Activated CD8-positive, alpha-beta T cell treated with anti-CD3 and anti-CD28 coated beads, Interleukin-2, amount 10 ng/mL, durations not matched to agents 7 days and 5 days (primary cell): Measurements from ENCODE around the gene RABEP2. TPM values are rescaled to one million over a fixed set of nuclear protein-coding genes. Genes with fewer than 3 reads are reported as not detected.
"Not testable (repeated sequence)": the region's sequence is repeated elsewhere in the genome, so short reads cannot be mapped to it uniquely, and the experiment has no call there.

Experiments used
- ATAC-seq: fragments of 150-1000 bp; cut with Tn5 transposase; one replicate; pipeline ENCODE4 v1.10.0; 2021; ENCODE audit warnings: moderate library complexity
- CTCF ChIA-PET: fragments of 350-600 bp; sonication (Branson Sonifier 250); formaldehyde crosslinking; loops from one replicate; lab custom pipeline; 2021; ENCODE audit warnings: antibody characterized with exemption; lab: Charles Lee
- POLR2A ChIA-PET: fragments of 350-600 bp; sonication (Branson Sonifier 250); formaldehyde crosslinking; loops from one replicate; lab custom pipeline; 2021; ENCODE audit warnings: antibody characterized with exemption; lab: Charles Lee
- DNase-seq: peaks from one replicate; pipeline ENCODE4 v3.0.0-alpha.2; 2020
- H3K27ac Mint-ChIP-seq: one replicate; pipeline ENCODE4 v1.8.0; 2021; ENCODE audit warnings: mild to moderate bottlenecking, mixed read lengths
- H3K27me3 Mint-ChIP-seq: one replicate; pipeline ENCODE4 v1.8.0; 2021; ENCODE audit warnings: low read depth, mixed read lengths
- H3K36me3 Mint-ChIP-seq: one replicate; pipeline ENCODE4 v1.8.0; 2021; ENCODE audit warnings: low read depth, mixed read lengths
- H3K4me1 Mint-ChIP-seq: one replicate; pipeline ENCODE4 v1.8.0; 2021; ENCODE audit warnings: low read depth, mixed read lengths
- H3K4me3 Mint-ChIP-seq: one replicate; pipeline ENCODE4 v1.8.0; 2021; ENCODE audit warnings: mild to moderate bottlenecking, mixed read lengths
- H3K9me3 Mint-ChIP-seq: one replicate; pipeline ENCODE4 v1.8.0; 2022; ENCODE audit warnings: mixed read lengths; ENCODE audit not compliant: insufficient read depth
- total RNA-seq, 2 experiments: library from RNA; stranded (reverse); gene quantifications; one replicate each; pipeline ENCODE4 v1.2.3, GENCODE V29; 2021

The RABEP2 gene
- 10 to 100 TPM; 22.5 to 23.2 TPM for total RNA-seq

- H3K27me3 Mint-ChIP-seq, result no peaks in the 10 kb centered on the region
These were observed at the start of gene RABEP2 for GRCh38 chr16:28924762-28925385. RABEP2 (minus strand) TSS chr16:28925238; CDS start chr16:28925163, 75 bp downstream.

GRCh38 chr16:28974437-28975157, 49.6 kb upstream of the RABEP2 start, which contains the start of gene SPNS1:
SPNS1 (plus strand) TSS chr16:28974778; CDS start chr16:28975152, 374 bp downstream.
- Mint-ChIP-seq H3K27me3 (no peaks in the 10 kb centered on the region), H3K4me3 (peak within 1 kb of the TSS; percentile 98), H3K36me3 (peaks cover 19% of the 10 kb centered on the region), H3K27ac (peak within 1 kb of the TSS; percentile 97), H3K9me3 (no peaks in the 10 kb centered on the region), H3K4me1 (peaks cover 35% of the 10 kb centered on the region)
- ChIA-PET CTCF (interaction anchor here (0.6 to 2.0 kb wide), 11 partner anchors 9 to 101 kb away, joined by 3 to 14 read pairs (median 4); partner anchors contain the start of gene LAT), POLR2A (interaction anchor here (0.9 to 3.1 kb wide), 9 partner anchors 9 to 100 kb away, joined by 3 to 12 read pairs (median 6); partner anchors contain the start of gene LAT)
- ATAC-seq, result peak; percentile 96
- peak; percentile 97 for DNase-seq

More at GRCh38 chr16:28924762-28925385, at the start of gene RABEP2:
- ChIA-PET POLR2A (interaction anchor here (0.5 to 1.7 kb wide), 6 partner anchors 8 to 888 kb away, joined by 3 to 4 read pairs (median 3); partner anchors contain the start of gene NFATC2IP), CTCF (interaction anchor here (1.4 to 9.0 kb wide), 3 partner anchors 12 to 46 kb away, joined by 3 to 58 read pairs (median 13); partner anchors contain the start of gene ATP2A1)
- Mint-ChIP-seq H3K4me1 (peaks cover 22% of the 10 kb centered on the region), H3K27ac (peak within 1 kb of the TSS; percentile 98), H3K36me3 (peaks cover 11% of the 10 kb centered on the region), H3K4me3 (peak within 1 kb of the TSS; percentile 89), H3K9me3 (no peaks in the 10 kb centered on the region)
- DNase-seq (peak; percentile 97), ATAC-seq (peak; percentile 91)

GRCh38 chr16:28974007-28974436, 49.0 kb upstream of the RABEP2 start:
- ATAC-seq (no peak), DNase-seq (peak; percentile 48)
- POLR2A ChIA-PET, result interaction anchor here (0.6 to 3.1 kb wide), 12 partner anchors 10 to 1069 kb away, joined by 3 to 12 read pairs (median 5); partner anchors contain the start of genes LAT and NFATC2IP
- Mint-ChIP-seq H3K4me1 (peaks cover 35% of the 10 kb centered on the region), H3K9me3 (no peaks in the 10 kb centered on the region), H3K36me3 (peaks cover 19% of the 10 kb centered on the region), H3K27ac (peak overlapping the region; percentile 97), H3K27me3 (no peaks in the 10 kb centered on the region), H3K4me3 (peak overlapping the region; percentile 98)
- CTCF ChIA-PET, result interaction anchor here (0.6 to 2.0 kb wide), 14 partner anchors 9 to 112 kb away, joined by 3 to 14 read pairs (median 4); partner anchors contain the start of gene LAT

GRCh38 chr16:28969696-28970095, 44.7 kb upstream of the RABEP2 start:
- H3K27me3 Mint-ChIP-seq, H3K4me3 Mint-ChIP-seq, H3K9me3 Mint-ChIP-seq, DNase-seq, POLR2A ChIA-PET, H3K27ac Mint-ChIP-seq, ATAC-seq, H3K4me1 Mint-ChIP-seq, CTCF ChIA-PET: not testable (repeated sequence)
- peaks cover 11% of the 10 kb centered on the region for H3K36me3 Mint-ChIP-seq

- POLR2A ChIA-PET, result no interaction called here
- H3K27me3 Mint-ChIP-seq, result no peaks in the 10 kb centered on the region
- ATAC-seq, result no peak
- no peaks in the 10 kb centered on the region for H3K9me3 Mint-ChIP-seq
- H3K4me3 Mint-ChIP-seq, result no peak overlapping the region
- CTCF ChIA-PET, result interaction anchor here (0.7 to 1.7 kb wide), 3 partner anchors 11 to 22 kb away, joined by 3 to 5 read pairs (median 3); no protein-coding TSS in a partner anchor
- H3K27ac Mint-ChIP-seq, result no peak overlapping the region
- peaks cover 35% of the 10 kb centered on the region for H3K36me3 Mint-ChIP-seq
- H3K4me1 Mint-ChIP-seq, result no peaks in the 10 kb centered on the region
- no peak for DNase-seq
These were observed 42.1 kb upstream of the RABEP2 start for GRCh38 chr16:28967156-28967555.

- no peak overlapping the region for H3K4me3 Mint-ChIP-seq
- no peaks in the 10 kb centered on the region for H3K9me3 Mint-ChIP-seq
- DNase-seq (no peak), ATAC-seq (no peak)
- peaks cover 52% of the 10 kb centered on the region for H3K36me3 Mint-ChIP-seq
- no peaks in the 10 kb centered on the region for H3K4me1 Mint-ChIP-seq
- no peak overlapping the region for H3K27ac Mint-ChIP-seq
- ChIA-PET POLR2A (no interaction called here), CTCF (no interaction called here)
- H3K27me3 Mint-ChIP-seq, result no peaks in the 10 kb centered on the region
These were observed 39.5 kb upstream of the RABEP2 start for GRCh38 chr16:28964496-28964895.

GRCh38 chr16:28964072-28964471, 39.0 kb upstream of the RABEP2 start:
- CTCF ChIA-PET, result no interaction called here
- Mint-ChIP-seq H3K4me3 (no peak overlapping the region), H3K27me3 (no peaks in the 10 kb centered on the region), H3K27ac (no peak overlapping the region), H3K4me1 (peaks cover 2% of the 10 kb centered on the region), H3K9me3 (no peaks in the 10 kb centered on the region), H3K36me3 (peaks cover 57% of the 10 kb centered on the region)
- DNase-seq (no peak), ATAC-seq (no peak)
- POLR2A ChIA-PET, result no interaction called here

- DNase-seq (no peak), ATAC-seq (no peak)
- Mint-ChIP-seq H3K27me3 (no peaks in the 10 kb centered on the region), H3K9me3 (no peaks in the 10 kb centered on the region), H3K4me3 (no peak overlapping the region), H3K36me3 (peaks cover 66% of the 10 kb centered on the region), H3K4me1 (peaks cover 5% of the 10 kb centered on the region), H3K27ac (peak overlapping the region; percentile 43)
- ChIA-PET POLR2A (interaction anchor here (0.5 kb wide), 1 partner anchor 137 kb away, joined by 3 read pairs; no protein-coding TSS in a partner anchor), CTCF (interaction anchor here (1.0 to 1.1 kb wide), 2 partner anchors 14 to 19 kb away, joined by 3 to 4 read pairs; no protein-coding TSS in a partner anchor)
These were observed 33.8 kb upstream of the RABEP2 start for GRCh38 chr16:28958836-28959235.

GRCh38 chr16:28958216-28958615, 33.2 kb upstream of the RABEP2 start:
- DNase-seq (no peak), ATAC-seq (no peak)
- ChIA-PET CTCF (interaction anchor here (1.0 to 1.1 kb wide), 2 partner anchors 13 to 19 kb away, joined by 3 to 4 read pairs; no protein-coding TSS in a partner anchor), POLR2A (interaction anchor here (0.5 kb wide), 1 partner anchor 137 kb away, joined by 3 read pairs; no protein-coding TSS in a partner anchor)
- H3K27ac Mint-ChIP-seq, result no peak overlapping the region
- peaks cover 9% of the 10 kb centered on the region for H3K4me1 Mint-ChIP-seq
- no peaks in the 10 kb centered on the region for H3K9me3 Mint-ChIP-seq
- no peak overlapping the region for H3K4me3 Mint-ChIP-seq
- no peaks in the 10 kb centered on the region for H3K27me3 Mint-ChIP-seq
- peaks cover 66% of the 10 kb centered on the region for H3K36me3 Mint-ChIP-seq

- DNase-seq, result peak; percentile 55
- Mint-ChIP-seq H3K36me3 (peaks cover 41% of the 10 kb centered on the region), H3K4me1 (peaks cover 30% of the 10 kb centered on the region), H3K4me3 (peak overlapping the region; percentile 97), H3K27me3 (peaks cover 7% of the 10 kb centered on the region), H3K9me3 (no peaks in the 10 kb centered on the region), H3K27ac (peak overlapping the region; percentile 98)
- CTCF ChIA-PET, result interaction anchor here (2.1 kb wide), 1 partner anchor 22 kb away, joined by 6 read pairs; no protein-coding TSS in a partner anchor
- ATAC-seq, result no peak
- POLR2A ChIA-PET, result interaction anchor here (0.9 to 2.1 kb wide), 6 partner anchors 22 to 741 kb away, joined by 3 to 10 read pairs (median 3); partner anchors contain the start of genes ATXN2L and LAT
These were observed 26.4 kb upstream of the RABEP2 start for GRCh38 chr16:28951410-28951943.
